Right hindlimb (tissue), 1 donor: Measurements from ENCODE around the gene TMCO2.
A peak's percentile ranks its signal among the peaks of the same experiment; 100 is the strongest.
"Not testable (repeated sequence)": the region's sequence is repeated elsewhere in the genome, so short reads cannot be mapped to it uniquely, and the experiment has no call there.

Experiments
- DNase-seq: peaks from one replicate; pipeline ENCODE4 v3.0.0-alpha.2; 2018

TMCO2 gene

DNA sequence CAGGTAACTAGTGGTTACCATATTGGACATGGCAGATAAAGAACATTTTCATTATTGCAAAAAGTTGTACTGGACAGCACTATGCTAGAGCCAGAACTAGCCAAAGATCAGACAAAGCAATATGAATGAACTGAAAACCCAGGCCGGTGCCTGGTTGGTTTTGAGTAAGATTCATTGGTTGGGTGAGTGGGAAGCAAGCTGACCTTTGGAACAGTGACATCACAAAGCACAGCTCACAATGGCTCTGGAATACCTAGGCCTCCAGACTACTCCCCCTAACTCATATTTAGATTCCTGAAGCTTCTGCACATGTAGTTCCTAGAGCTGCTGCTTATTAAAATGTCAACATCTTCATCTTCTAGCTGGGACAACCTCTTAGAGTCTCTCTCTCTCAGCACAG is at the start of gene TMCO2:
Gene TMCO2 (plus strand): TSS at position 283 of the 400 bp plus-strand sequence. CDS start 57 bp downstream, at position 340.
- DNase-seq, result no peak

GRCh38 chr1:40199126-40199525 is 48.6 kb upstream of the TMCO2 start:
- no peak for DNase-seq

DNA sequence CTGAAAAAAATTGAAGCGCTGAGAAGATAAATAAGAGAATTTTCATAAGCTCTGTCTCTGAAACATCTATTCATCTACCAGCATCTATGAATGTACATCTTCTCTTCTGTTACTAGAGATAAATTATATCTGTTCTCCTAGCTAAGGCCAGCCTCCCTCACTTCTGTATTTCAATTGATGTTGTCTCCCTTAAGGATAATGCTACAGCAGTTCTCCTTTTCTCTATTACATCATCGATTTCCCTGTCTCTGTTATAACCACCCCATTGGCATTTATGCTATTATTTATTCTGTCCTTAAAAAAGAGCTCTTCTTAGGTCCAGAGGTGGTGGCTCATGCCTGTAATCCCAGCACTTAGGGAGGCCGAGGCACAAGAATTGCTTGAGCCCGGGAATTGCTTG is 42.9 kb upstream of the TMCO2 start:
- DNase-seq, result no peak

GRCh38 chr1:40210511-40211204 is 37.1 kb upstream of the TMCO2 start:
- no peak for DNase-seq

DNA sequence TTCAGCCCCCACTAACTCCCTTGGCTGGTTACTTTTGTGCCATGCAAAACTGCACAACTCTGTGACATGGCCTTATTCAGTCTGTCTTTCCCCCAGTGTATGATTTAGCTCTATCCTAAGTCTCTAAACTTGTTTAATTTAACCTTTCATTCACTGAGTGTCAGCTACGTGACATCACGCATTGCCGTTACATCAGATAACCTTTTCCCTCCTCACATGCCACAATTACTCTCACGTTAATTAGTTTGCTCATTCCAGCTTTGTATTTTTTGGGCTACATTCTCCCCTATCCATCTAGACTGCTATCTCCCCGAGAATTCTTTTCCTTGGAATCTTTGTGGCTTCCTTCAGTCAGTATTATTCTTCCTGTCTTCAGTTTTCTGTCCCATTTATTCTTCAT is 29.4 kb upstream of the TMCO2 start:
- no peak for DNase-seq

- not testable (repeated sequence) for DNase-seq
Measured at GRCh38 chr1:40221471-40221905, 26.2 kb upstream of the TMCO2 start.

GRCh38 chr1:40221977-40222772 is 25.6 kb upstream of the TMCO2 start:
- DNase-seq, result no peak

DNA sequence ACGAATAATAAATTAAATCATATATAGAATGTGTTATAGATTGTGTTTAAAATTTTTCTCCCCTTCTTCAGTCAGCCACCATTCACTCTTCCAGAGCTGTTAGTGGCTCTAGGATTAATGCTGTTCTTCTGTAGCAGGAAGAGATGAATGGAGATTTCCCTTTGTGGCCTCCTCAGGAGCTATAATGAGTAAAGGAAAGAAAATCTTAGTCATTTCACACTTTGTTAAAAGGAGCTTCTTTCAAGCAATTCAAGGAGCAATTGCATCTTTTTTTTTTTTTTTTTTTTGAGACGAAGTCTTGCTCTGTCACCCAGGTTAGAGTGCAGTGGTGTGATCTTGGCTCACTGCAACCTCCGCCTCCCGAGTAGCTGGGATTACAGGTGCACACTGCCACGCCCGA is 23.7 kb upstream of the TMCO2 start:
- no peak for DNase-seq

GRCh38 chr1:40226192-40226591 is 21.5 kb upstream of the TMCO2 start:
- DNase-seq, result no peak

GRCh38 chr1:40232444-40232843 is 15.3 kb upstream of the TMCO2 start:
- no peak for DNase-seq

- no peak for DNase-seq
Measured at GRCh38 chr1:40239626-40240025, 8.1 kb upstream of the TMCO2 start.

DNA sequence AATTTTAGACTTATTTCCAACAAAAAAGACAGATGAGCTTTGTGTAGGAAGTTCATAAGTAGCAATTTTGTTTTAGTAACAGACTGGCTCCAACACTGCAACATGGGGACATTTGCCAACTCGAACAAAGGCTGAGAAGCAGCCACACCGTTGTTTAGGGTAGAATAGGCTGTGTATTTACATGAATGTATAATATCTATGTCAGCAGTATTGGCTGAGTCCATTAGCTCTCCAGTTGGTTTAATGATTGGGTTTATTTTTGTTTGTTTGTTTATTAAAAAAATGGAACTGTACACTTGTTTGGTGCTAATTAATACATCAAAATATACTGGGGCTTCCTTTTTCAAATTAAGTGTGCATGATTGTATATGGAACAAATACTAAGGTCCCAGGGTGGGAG is 7.3 kb upstream of the TMCO2 start:
- DNase-seq, result no peak

DNA sequence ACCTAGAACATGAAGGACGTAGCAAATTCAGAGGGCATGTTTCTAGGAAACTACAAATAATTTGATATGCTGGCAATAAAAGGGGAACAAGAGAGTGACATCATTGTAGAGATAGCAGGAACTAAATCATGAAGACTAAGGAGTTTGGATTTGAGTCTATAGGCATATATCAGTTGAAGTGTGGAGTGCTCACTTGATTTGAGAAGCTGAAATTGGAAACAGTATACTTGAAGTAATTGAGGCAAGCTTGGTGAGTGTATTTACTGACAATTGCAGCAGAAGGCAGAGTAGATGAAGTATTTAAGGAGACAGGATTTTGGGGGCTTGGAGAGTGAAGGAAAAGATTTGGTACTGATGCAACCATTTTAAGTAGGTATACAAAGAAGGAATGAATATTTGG is 6.4 kb upstream of the TMCO2 start:
- no peak for DNase-seq

GRCh38 chr1:40243351-40243750 is 4.4 kb upstream of the TMCO2 start:
- DNase-seq, result no peak

GRCh38 chr1:40244138-40244744 is 3.5 kb upstream of the TMCO2 start:
- no peak for DNase-seq

GRCh38 chr1:40245686-40246085 is 2.1 kb upstream of the TMCO2 start:
- no peak for DNase-seq

- DNase-seq, result no peak
Measured at GRCh38 chr1:40248412-40248811, 675 bp downstream of the TMCO2 start.

GRCh38 chr1:40251456-40251855 is 3.7 kb downstream of the TMCO2 start:
- DNase-seq, result no peak

DNA sequence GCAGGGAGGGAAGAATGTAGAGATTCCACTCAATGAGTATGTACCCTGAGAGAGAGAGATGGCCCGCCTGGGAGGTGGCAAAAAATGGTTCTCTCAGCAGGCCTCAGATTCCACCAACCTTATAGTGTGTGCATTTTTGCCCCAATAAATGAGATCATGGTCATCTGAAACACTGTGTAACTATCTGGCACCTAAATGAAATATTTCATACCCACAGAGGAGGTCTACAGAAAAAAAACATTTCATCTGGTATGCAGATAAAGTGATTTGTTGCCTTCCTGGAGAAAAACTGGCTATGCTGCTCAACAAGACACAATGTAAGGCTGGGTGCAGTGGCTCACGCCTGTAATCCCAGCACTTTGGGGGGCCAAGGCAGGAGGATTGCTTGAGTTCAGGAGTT is 4.9 kb downstream of the TMCO2 start:
- no peak for DNase-seq

DNA sequence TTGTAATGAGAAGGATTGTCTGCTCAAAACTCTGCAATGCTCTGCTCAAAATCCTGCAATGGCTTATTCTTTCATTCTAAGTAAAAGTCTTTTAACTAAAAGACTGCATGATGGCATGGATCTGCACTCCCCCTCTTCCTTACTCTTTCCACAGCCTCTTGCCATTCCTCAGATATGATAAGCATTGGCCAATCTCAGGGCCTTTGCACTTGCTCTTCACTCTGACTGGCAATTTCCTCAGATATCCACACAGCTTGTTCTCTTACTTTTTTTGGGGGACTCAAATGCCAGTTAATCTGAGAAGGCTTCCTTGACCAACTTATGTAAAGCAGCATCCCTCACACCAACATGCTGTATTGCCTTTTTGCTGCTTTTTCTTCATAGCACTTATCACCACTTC is 7.5 kb downstream of the TMCO2 start:
- DNase-seq, result no peak

GRCh38 chr1:40256401-40257084 is 8.8 kb downstream of the TMCO2 start:
- DNase-seq, result no peak

DNA sequence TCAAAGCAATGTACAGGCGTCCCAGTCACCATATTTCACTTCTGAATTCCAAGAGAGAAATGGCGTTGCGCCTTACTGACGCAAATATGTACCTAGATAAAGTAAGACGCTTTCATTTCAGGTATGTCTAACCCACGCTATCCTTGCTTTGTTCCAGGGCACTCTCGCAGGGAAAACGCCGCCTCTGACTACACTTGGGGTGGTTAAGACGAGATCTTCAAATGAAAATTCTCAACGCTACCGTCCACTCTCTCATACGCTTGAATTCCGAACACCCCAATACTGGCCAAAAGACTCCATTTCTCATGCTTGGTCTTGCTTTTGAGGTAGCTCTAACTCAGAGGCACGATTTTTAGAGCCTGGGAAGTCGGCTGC is 9.6 kb downstream of the TMCO2 start:
- no peak for DNase-seq

GRCh38 chr1:40257688-40258444 is 10.1 kb downstream of the TMCO2 start, which contains the start of gene ZMPSTE24:
Gene ZMPSTE24, plus strand, starts transcription at chr1:40258236. Its CDS starts 36 bp downstream, at chr1:40258272.
- DNase-seq, result peak; percentile 97
